Kidney epithelial cell (primary cell): ENCODE measurements around the gene SLC2A14. TPM values are rescaled to one million over a fixed set of nuclear protein-coding genes. Genes with fewer than 3 reads are reported as not detected.
"Not testable (repeated sequence)": the region's sequence is repeated elsewhere in the genome, so short reads cannot be mapped to it uniquely, and the experiment has no call there.

Experiments
- DNase-seq: peaks from one replicate; pipeline ENCODE4 v3.0.0-alpha.2; 2010; ENCODE audit warnings: low read depth
- H3K27me3 ChIP-seq: 2 replicates; pipeline ENCODE4 v1.6.0; 2011; ENCODE audit warnings: low read length; ENCODE audit not compliant: control insufficient read depth, insufficient read depth
- H3K36me3 ChIP-seq: 2 replicates; pipeline ENCODE4 v1.5.1; 2011; ENCODE audit warnings: low read length; ENCODE audit not compliant: control insufficient read depth, insufficient read depth
- H3K4me3 ChIP-seq: 2 replicates; pipeline ENCODE4 v1.5.1; 2011; ENCODE audit warnings: low read depth, mild to moderate bottlenecking, control low read depth, low read length
- total RNA-seq: library from RNA; depleted of rRNA; stranded (reverse); fragments of >200 nt; gene quantifications from 2 replicates; pipeline ENCODE4 v1.2.3, GENCODE V29; 2015
- TF ChIP-seq, protein P1 (sequence below): IDR thresholded peaks from 2 replicates; pipeline ENCODE4 v1.5.1; 2011; ENCODE audit warnings: mild to moderate bottlenecking, moderate library complexity, low read length, control low read depth, inconsistent platforms; ENCODE audit not compliant: insufficient read depth, poor library complexity, severe bottlenecking

The SLC2A14 gene
- total RNA-seq, 1 donor from 2014 or later, result not detected

DNA sequence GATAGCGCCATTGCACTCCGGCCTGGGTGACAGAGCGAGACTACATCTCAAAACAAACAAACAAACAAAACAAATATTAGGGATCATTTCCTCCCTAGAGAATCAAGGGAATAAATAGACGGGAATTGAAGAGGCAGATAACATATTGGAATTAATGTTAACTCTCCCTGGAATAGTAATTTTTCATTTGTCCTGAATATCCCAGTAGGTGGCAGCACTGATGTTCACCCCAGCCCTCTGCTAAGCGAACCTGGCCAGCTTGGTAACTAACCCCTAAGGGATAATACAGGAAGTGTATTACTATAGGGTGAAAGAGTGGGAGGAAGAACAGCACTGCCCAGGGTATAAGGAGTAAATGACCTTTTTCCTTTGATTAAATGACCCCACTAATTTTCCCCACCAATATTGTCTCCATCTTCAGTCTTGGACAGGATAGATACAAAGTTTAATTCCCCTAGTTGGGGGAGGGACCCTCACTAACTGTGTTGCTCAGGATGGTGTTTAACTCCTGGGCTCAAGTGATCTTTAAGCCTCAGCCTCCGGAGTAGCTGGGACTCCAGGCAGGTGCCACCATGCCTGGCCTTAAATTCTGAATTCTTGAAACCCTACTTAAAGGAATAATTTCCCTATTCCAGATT is 40.5 kb downstream of the SLC2A14 start:
- DNase-seq, result no peak
- Histone ChIP-seq H3K36me3 (no peaks in the 10 kb centered on the region), H3K27me3 (no peaks in the 10 kb centered on the region), H3K4me3 (no peak overlapping the region)
- TF ChIP-seq, protein P1, sequence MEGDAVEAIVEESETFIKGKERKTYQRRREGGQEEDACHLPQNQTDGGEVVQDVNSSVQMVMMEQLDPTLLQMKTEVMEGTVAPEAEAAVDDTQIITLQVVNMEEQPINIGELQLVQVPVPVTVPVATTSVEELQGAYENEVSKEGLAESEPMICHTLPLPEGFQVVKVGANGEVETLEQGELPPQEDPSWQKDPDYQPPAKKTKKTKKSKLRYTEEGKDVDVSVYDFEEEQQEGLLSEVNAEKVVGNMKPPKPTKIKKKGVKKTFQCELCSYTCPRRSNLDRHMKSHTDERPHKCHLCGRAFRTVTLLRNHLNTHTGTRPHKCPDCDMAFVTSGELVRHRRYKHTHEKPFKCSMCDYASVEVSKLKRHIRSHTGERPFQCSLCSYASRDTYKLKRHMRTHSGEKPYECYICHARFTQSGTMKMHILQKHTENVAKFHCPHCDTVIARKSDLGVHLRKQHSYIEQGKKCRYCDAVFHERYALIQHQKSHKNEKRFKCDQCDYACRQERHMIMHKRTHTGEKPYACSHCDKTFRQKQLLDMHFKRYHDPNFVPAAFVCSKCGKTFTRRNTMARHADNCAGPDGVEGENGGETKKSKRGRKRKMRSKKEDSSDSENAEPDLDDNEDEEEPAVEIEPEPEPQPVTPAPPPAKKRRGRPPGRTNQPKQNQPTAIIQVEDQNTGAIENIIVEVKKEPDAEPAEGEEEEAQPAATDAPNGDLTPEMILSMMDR, result peak; percentile 59

DNA sequence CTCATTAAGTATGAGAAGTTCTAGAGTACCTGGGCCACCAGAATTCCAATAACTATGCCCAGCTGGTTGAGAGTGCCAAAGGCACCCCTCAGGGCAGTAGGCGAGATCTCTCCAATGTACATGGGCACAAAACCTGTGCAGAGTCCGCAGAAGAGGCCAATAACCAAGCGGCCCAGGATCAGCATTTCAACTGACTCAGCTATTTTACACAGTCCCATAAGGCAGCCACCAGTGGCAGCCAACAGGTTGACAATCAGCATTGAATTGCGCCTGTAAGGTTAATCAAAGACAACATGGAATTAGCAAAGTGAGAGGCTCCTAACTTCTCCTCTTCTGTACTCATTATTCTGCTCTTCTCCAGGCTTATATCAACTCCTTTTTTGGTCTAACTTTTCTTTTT is 43.0 kb downstream of the SLC2A14 start:
- H3K27me3 ChIP-seq, DNase-seq: not testable (repeated sequence)

DNA sequence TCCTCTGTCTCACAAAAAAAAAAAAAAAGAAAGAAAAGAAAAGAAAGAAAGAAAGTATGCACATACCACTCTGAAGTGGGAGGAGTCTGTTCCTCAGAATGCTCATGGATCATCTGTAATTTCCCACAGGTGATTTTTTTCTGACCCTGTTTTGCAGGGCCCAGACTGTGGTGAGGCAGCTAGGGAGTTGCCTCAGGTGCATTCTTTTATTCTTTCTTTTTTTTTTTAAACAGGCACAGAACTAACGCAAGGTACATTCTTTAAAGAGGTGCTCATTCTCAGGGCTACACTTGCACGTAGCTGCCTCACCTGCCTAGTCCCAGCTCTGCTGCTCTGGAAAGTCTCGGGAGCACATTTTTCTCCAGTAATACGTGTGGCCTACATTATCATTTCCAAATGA is 47.0 kb downstream of the SLC2A14 start:
- H3K4me3 ChIP-seq, H3K27me3 ChIP-seq, H3K36me3 ChIP-seq, DNase-seq: not testable (repeated sequence)

More for the DNA sequence above, 43.0 kb downstream of the SLC2A14 start:
- not testable (repeated sequence) for H3K36me3 ChIP-seq, H3K4me3 ChIP-seq

GRCh38 chr12:7806863-7807487 is 65.7 kb downstream of the SLC2A14 start:
- no peaks in the 10 kb centered on the region for H3K27me3 ChIP-seq
- TF ChIP-seq, protein P1, result peak; percentile 92
- DNase-seq, result peak; percentile 14

DNA sequence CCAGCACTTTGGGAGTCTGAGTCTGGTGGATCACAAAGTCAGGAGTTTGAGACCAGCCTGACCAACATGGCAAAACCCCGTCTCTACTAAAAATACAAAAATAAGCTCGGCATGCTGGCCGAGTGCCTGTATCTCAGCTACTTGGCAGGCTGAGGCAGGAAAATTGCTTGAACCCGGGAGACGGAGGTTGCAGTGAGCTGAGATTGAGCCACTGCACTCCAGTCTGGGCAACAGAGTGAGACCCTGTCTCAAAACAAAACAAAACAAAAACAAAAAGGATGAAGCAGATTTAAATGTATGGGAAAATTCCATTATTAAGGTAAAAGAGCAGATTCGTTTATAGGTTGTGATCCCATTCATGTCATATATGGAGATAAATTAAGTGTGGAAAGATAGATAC is 66.4 kb downstream of the SLC2A14 start:
- not testable (repeated sequence) for H3K36me3 ChIP-seq, DNase-seq, H3K27me3 ChIP-seq, H3K4me3 ChIP-seq

More at GRCh38 chr12:7806863-7807487, 65.7 kb downstream of the SLC2A14 start:
- H3K36me3 ChIP-seq, result no peaks in the 10 kb centered on the region
- H3K4me3 ChIP-seq, result no peak overlapping the region

- no peak for DNase-seq
- no peak overlapping the region for H3K4me3 ChIP-seq
- TF ChIP-seq, protein P1, result no peak
- no peaks in the 10 kb centered on the region for H3K36me3 ChIP-seq
- no peaks in the 10 kb centered on the region for H3K27me3 ChIP-seq
Measured at GRCh38 chr12:7801460-7801859, 71.3 kb downstream of the SLC2A14 start.

- not testable (repeated sequence) for H3K36me3 ChIP-seq, H3K27me3 ChIP-seq, H3K4me3 ChIP-seq, DNase-seq
Measured at GRCh38 chr12:7798750-7799308, 73.9 kb downstream of the SLC2A14 start.
